ENCODE measurements around the gene EOLA2. TPM values are rescaled to one million over a fixed set of nuclear protein-coding genes. Genes with fewer than 3 reads are reported as not detected.
"Not testable (repeated sequence)": the region's sequence is repeated elsewhere in the genome, so short reads cannot be mapped to it uniquely, and the experiment has no call there.

Gene EOLA2
- polyA plus RNA-seq, 1 donor (not counting 4 experiments of a cell fraction or from before 2014, with no cell fraction given) = 35.5 TPM

DNA sequence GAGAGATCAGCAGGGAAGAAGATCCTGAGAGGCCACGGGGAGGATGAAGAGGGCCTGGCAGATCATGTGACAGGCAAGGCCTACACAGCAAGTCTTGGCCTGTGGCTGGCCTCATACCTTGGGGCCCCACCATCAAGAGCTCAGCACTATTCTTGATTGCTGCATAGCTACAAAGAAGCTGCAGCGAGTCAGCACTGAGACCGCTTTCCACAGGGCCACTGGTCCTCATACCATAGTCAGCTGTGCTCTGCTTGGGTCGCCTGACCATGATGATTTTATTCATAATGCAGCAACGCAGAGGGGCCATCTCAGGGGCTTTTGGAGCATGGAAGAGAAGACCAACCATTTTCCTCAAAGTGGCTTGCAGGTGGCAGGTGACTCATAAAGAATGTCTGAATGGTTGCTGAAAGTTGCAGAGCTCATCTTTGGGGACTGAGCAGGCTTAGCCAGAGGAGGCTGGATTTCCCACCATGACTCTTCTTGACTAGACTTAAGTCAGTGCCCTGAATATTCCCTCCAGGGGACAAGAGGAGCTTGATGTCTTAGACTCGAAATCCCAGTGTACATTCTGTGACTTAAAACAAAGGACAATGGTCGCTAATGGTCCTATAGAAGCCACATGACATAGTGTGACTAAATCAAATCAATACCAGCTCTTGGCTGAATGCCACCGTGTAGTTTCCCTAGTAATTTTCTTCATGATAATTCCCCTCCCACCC, 10.9 kb downstream of the EOLA2 start:
- H2AFZ ChIP-seq (ENCODE audit: control insufficient read depth, low read length); H3K9ac ChIP-seq (ENCODE audit: control insufficient read depth, extremely low read depth, insufficient read depth, low read length); DNase-seq (ENCODE audit: low read depth, low spot score); H3K4me2 ChIP-seq (ENCODE audit: control insufficient read depth, extremely low read depth, insufficient read depth, low read depth, low read length); H4K20me1 ChIP-seq (ENCODE audit: control insufficient read depth, extremely low read depth, insufficient read depth, low read length); FAIRE-seq; dilution Hi-C loops (cut with MboI; ENCODE audit: extremely low pct_ligation_motif_present, low sequenced_read_pairs); H3K9me1 ChIP-seq (ENCODE audit: control insufficient read depth, extremely low read depth, insufficient read depth, low read length); H3K79me2 ChIP-seq (ENCODE audit: control insufficient read depth, insufficient read depth, low read length); H3K36me3 ChIP-seq (ENCODE audit: control insufficient read depth in 2 of 2, extremely low read depth in 1 of 2, insufficient read depth in 2 of 2, low read length in 2 of 2); H3K9me3 ChIP-seq (ENCODE audit: control insufficient read depth, low read depth, low read length); H3K27ac ChIP-seq (ENCODE audit: control insufficient read depth, insufficient read depth, low read length); H3K4me3 ChIP-seq (ENCODE audit: control insufficient read depth in 2 of 3, extremely low read depth in 1 of 3, insufficient read depth in 2 of 3, low read depth in 1 of 3, low read length in 3 of 3); H3K4me1 ChIP-seq (ENCODE audit: control insufficient read depth, extremely low read depth, insufficient read depth, low read length); H3K27me3 ChIP-seq (ENCODE audit: control insufficient read depth, extremely low read depth, insufficient read depth, low read length): not testable (repeated sequence)

DNA sequence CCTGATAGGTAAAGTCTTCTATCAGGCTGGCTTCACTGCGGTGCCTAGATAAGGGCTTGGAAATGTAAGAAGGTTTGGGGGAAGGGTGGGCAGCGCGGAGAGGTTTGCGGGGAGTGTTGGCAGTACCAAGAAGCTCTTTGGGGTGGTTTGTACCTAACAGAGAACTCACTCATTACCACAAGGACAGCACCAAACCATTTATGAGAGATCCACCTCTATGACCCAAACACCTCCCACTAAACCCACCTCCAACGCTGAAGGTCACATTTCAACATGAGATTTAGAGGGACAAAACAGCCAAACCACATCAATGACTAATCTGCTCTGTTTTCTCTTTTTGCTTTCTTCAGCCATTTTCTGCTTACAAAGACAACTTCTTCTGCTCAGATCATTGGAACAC, 13.9 kb downstream of the EOLA2 start:
- H3K79me2 ChIP-seq (ENCODE audit: control insufficient read depth, insufficient read depth, low read length); H3K4me1 ChIP-seq (ENCODE audit: control insufficient read depth, extremely low read depth, insufficient read depth, low read length); DNase-seq (ENCODE audit: low read depth, low spot score); H3K4me2 ChIP-seq (ENCODE audit: control insufficient read depth, extremely low read depth, insufficient read depth, low read depth, low read length); FAIRE-seq; dilution Hi-C loops (cut with MboI; ENCODE audit: extremely low pct_ligation_motif_present, low sequenced_read_pairs); H3K27ac ChIP-seq (ENCODE audit: control insufficient read depth, insufficient read depth, low read length); H3K27me3 ChIP-seq (ENCODE audit: control insufficient read depth, extremely low read depth, insufficient read depth, low read length); H3K9me3 ChIP-seq (ENCODE audit: control insufficient read depth, low read depth, low read length); H2AFZ ChIP-seq (ENCODE audit: control insufficient read depth, low read length); H3K9me1 ChIP-seq (ENCODE audit: control insufficient read depth, extremely low read depth, insufficient read depth, low read length); H4K20me1 ChIP-seq (ENCODE audit: control insufficient read depth, extremely low read depth, insufficient read depth, low read length); H3K36me3 ChIP-seq (ENCODE audit: control insufficient read depth in 2 of 2, extremely low read depth in 1 of 2, insufficient read depth in 2 of 2, low read length in 2 of 2); H3K4me3 ChIP-seq (ENCODE audit: control insufficient read depth in 2 of 3, extremely low read depth in 1 of 3, insufficient read depth in 2 of 3, low read depth in 1 of 3, low read length in 3 of 3); H3K9ac ChIP-seq (ENCODE audit: control insufficient read depth, extremely low read depth, insufficient read depth, low read length): not testable (repeated sequence)

GRCh38 chrX:149923836-149924235, 14.5 kb downstream of the EOLA2 start:
- H3K4me3 ChIP-seq (ENCODE audit: control insufficient read depth in 2 of 3, extremely low read depth in 1 of 3, insufficient read depth in 2 of 3, low read depth in 1 of 3, low read length in 3 of 3); DNase-seq (ENCODE audit: low read depth, low spot score); H3K4me2 ChIP-seq (ENCODE audit: control insufficient read depth, extremely low read depth, insufficient read depth, low read depth, low read length); H3K79me2 ChIP-seq (ENCODE audit: control insufficient read depth, insufficient read depth, low read length); H3K9me1 ChIP-seq (ENCODE audit: control insufficient read depth, extremely low read depth, insufficient read depth, low read length); H3K27me3 ChIP-seq (ENCODE audit: control insufficient read depth, extremely low read depth, insufficient read depth, low read length); H3K9me3 ChIP-seq (ENCODE audit: control insufficient read depth, low read depth, low read length); FAIRE-seq; dilution Hi-C loops (cut with MboI; ENCODE audit: extremely low pct_ligation_motif_present, low sequenced_read_pairs); H3K27ac ChIP-seq (ENCODE audit: control insufficient read depth, insufficient read depth, low read length); H2AFZ ChIP-seq (ENCODE audit: control insufficient read depth, low read length); H3K9ac ChIP-seq (ENCODE audit: control insufficient read depth, extremely low read depth, insufficient read depth, low read length); H4K20me1 ChIP-seq (ENCODE audit: control insufficient read depth, extremely low read depth, insufficient read depth, low read length); H3K36me3 ChIP-seq (ENCODE audit: control insufficient read depth in 2 of 2, extremely low read depth in 1 of 2, insufficient read depth in 2 of 2, low read length in 2 of 2); H3K4me1 ChIP-seq (ENCODE audit: control insufficient read depth, extremely low read depth, insufficient read depth, low read length): not testable (repeated sequence)

All from keratinocyte (primary cell).